ENCODE results near the gene SLC30A1.
"Not testable (repeated sequence)": the region's sequence is repeated elsewhere in the genome, so short reads cannot be mapped to it uniquely, and the experiment has no call there.

Gene SLC30A1

DNA sequence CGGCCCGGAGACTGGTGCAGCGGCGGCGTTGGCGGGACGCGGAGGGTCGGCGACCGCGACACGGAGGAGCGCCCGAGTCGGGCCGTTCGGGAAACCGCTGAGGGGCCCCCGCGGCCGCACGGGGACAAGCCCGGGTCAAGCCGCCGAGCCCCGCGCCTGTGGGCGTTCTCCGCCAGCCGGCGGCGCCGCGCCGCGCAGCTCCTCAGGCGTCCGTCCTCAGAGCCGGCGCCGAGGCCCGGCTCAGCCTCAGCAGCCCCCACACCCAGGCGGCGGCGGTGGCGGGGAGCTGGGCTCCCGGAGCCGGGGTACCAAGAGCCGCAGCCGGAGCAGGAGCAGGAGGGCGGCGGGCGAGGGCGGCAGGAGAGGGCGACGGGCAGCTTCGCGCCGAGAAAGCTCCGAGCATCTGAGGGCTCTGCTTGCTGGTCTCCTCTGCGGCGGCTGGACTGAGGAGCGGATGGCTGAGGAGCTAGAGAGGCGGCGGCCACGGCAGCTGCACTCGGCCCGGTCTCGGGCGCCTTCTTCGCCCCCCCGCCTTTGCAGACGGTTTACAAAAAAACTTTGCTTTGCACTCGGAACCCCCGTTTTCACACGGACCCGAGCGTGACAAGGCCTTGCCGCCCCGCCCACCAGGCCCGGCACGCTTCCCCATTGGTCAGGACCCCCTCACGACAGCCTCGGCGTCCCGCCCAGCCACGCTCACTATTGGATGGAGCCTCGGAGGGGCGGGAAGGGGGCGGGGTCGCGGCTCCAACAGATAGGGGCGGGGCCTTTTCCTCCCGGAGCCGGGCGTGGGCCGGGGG lies at the start of gene SLC30A1:
SLC30A1 (minus strand) TSS at position 522 of the 800 bp plus-strand sequence. CDS start 549 bp downstream, outside the sequence.
- peak; percentile 99 to 100 (median 100) for DNase-seq (ENCODE audit: low read depth in 4 of 4, low spot score in 1 of 4)

DNA sequence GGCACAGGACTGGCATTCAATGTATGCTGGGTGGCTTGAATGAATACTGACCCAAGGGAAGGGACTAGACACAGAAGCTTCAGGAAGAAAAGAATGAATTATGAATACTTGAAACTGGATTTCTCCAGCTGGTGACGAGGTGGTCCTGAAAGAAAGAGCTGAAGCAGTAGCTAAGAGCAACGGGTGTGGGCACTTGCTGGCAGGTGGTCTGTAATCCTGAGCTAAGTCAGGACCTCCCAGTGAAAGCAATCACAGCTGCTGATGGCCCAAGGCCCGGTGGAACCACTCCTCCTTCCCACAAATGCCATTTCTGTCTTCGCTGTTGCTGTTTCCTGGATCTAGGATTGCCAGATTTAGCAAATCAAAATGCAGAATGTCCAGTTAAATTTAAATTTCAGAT lies 49.5 kb upstream of the SLC30A1 start:
- DNase-seq (ENCODE audit: low read depth in 4 of 4, low spot score in 1 of 4) = no peak

- no peak for DNase-seq (ENCODE audit: low read depth in 4 of 4, low spot score in 1 of 4)
These were observed 48.3 kb upstream of the SLC30A1 start for GRCh38 chr1:211627259-211627658.

DNA sequence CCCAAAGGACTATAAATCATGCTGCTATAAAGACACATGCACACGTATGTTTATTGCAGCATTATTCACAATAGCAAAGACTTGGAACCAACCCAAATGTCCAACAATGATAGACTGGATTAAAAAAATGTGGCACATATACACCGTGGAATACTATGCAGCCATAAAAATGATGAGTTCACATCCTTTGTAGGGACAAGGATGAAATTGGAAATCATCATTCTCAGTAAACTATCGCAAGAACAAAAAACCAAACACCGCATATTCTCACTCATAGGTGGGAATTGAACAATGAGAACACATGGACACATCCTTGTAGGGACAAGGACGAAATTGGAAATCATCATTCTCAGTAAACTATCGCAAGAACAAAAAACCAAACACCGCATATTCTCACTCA lies 46.9 kb upstream of the SLC30A1 start:
- DNase-seq (ENCODE audit: low read depth in 4 of 4, low spot score in 1 of 4) = not testable (repeated sequence)

- DNase-seq (ENCODE audit: low read depth in 4 of 4, low spot score in 1 of 4) = no peak
These were observed 46.1 kb upstream of the SLC30A1 start for GRCh38 chr1:211625040-211625439.

GRCh38 chr1:211623515-211623914 lies 44.6 kb upstream of the SLC30A1 start:
- DNase-seq (ENCODE audit: low read depth in 4 of 4, low spot score in 1 of 4) = no peak

DNA sequence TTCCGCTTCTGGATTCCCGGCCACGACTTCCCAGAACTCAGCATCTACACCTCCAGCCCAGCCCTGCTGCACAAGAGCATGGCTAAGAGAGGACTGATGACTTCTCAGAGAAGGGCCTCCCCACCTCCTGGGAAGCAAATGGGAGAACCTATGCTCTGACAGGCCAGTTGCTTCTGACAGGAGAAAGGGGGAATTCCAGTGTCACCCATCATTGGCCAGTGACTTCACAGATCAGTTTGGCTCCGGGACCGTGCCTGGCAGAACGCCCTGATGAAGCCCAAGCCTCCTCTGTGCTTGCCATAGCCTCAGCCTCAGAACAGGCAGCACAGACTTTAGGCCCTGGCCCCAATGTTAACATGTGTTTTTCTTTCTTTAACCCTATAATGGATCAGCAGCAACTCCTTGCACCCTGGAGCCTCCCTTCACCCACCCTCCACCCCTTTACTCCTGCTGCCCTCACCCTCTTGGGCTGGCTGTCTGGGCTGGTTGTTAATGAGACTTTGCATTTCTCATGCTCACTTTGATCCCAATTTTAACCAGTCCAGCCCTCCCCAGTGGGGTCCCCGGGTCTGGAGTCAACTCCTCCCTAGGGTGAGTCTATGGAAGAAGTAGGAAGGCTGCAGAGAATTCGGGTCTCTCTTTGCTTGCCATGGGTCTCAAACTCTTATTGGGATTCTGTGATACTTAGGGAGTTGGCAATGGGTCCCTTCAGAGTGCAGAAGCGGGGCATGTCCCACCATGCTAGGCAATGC lies 42.7 kb upstream of the SLC30A1 start:
- no peak for DNase-seq (ENCODE audit: low read depth in 4 of 4, low spot score in 1 of 4)

DNA sequence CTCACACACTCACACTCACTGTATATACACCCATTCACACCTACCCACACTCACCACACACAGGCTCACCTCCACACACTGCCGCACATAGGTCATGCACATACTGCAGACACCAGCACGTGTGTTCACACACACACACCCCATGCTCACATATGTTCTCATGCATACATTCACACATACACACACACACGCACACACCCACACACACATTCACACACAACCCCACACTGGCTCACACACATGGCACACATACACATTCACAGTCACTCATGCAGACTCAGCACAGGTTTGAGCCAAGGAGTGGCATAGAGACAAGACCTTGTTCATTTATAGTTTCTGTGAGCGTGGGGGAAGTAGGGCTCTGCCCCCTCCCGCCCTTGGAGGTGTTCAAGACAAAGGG lies 41.1 kb upstream of the SLC30A1 start:
- DNase-seq (ENCODE audit: low read depth in 4 of 4, low spot score in 1 of 4) = no peak

DNA sequence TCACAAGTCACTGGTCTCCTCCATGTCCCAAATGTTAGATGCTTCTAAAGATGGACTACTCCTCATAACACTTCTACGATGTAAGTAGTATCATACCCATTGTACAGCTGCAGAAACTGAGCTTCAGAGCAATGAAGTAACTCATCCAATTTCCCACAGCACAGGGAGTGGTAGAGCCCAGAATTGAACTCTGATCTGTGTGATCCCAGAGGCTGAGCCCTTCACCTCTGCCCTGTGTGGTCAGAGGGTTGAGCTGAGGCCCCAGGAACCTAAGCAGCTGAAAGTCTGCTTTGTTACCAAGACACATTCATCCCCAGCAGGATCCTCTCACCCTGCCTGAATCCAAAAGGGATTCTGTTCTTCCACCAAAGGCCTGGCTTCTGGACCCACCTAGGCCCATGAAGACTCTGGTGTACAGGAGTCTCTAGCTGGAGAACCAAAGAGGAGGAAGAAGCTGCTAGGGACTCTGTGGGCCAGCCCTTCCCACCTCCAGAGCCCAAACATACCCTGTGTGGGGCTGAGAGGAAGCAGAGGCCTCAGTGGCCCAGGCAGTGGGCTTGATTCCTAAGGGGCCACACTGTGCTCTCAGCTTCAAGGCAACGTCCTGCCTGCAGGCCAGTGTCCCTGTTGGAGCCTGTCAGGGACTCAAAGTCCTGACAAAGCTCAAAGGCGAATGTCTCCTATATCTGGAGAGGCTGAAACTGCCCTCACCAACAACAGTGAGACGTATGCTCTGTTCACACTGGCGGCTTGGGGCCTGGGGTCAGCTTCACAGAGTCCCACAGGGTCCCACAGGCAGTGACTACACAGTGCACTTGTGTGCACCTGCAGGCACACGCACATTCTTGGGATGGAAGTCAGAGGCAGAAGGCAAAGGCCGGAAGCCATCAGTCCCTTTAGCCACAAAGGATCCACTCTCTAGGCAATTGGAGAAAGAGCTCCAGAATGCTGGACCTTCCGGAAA lies 40.4 kb upstream of the SLC30A1 start:
- no peak for DNase-seq (ENCODE audit: low read depth in 4 of 4, low spot score in 1 of 4)

DNA sequence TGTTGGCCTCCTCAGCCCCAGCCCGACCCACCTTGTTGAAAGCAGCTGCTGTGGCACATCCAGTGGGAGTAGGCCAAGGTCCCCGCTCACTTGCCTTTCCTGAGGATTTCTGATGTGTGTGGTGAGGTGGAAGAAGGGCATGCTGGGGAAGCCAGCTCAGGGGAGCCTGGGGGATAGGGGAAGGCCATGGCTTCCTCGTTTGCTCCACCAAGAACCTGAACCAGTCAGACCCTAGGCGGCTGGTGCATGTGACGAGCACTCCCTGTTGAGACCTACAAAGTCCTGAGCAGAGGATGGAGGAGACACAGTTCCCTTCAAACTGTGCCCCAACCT lies 38.0 kb upstream of the SLC30A1 start:
- DNase-seq (ENCODE audit: low read depth in 4 of 4, low spot score in 1 of 4) = no peak

GRCh38 chr1:211616231-211616964 lies 37.4 kb upstream of the SLC30A1 start:
- no peak for DNase-seq (ENCODE audit: low read depth in 4 of 4, low spot score in 1 of 4)

DNA sequence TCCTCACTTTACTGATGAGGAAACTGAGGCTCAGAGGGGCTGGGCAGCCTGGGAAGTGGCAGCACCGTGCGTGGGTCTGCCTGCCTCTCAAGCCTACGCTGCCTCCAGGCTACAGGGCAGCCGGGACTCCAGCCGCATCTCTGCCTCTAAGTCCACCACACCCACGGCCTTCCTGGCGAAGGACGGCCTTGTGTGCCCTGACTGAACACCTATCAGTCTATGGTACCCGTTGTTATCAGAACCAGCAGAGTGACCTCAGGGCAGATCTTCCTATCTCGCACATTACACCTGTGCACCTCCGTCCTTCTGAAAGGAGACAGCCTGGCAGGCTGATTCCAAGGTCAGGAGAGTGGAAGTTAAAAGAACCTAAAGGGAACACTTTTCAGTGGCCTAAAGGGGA lies 35.7 kb upstream of the SLC30A1 start:
- no peak for DNase-seq (ENCODE audit: low read depth in 4 of 4, low spot score in 1 of 4)

DNA sequence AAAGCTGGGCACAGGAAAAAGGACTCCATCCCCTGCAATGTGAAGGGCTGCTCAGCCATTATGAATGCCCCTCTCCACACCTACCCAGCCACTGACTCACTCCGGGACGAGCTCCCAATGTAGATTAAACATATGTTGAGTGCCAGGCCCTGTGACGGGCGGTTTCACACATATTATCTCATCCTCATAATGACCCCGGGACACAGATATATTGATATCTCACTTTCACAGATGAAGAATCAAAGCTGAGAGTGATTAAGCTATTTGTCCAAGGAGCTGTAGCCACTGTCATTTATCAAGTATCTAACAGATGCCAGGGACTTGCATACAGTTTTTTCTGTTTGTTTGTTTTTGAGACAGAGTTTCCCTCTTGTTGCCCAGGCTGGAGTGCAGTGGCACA lies 35.0 kb upstream of the SLC30A1 start:
- no peak for DNase-seq (ENCODE audit: low read depth in 4 of 4, low spot score in 1 of 4)

DNA sequence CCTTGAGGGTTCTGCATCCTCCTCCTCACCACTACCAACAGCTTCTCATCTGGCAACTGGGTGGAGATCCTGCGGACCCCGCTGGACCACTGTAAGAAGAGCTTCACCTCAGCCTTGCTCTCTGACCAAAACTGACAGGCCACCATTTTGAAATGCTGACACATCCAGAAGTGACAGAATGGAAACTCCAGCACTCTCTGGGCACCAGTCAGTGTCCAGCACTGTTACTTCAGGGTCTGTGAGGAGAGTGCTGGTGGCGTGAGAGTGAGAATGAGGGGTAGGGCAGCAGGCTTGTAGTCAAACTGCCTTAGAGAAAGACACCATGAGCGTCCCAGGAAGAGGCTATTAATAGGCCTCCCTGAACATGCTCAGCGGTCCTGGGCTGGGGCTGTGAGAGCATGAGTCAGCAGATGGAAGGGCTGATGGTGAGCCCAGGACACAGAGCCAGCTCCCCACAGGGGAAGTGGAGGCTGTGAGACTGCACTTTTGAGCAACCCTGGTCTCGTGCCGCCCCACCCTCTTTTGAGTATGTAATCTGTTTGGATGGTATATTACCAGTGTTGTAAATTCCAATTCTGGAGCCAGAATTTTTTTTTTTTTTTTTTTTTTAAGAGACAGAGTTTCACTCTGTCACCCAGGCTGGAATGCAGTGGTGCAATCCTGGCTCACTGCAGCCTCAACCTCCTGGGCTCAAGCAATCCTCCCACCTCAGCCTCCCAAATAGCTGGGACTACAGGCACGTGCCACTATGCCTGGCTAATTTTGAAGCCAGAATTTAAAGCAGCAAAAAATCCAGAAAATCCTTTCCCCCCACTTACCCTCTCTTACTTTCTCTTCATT lies 34.4 kb upstream of the SLC30A1 start:
- DNase-seq (ENCODE audit: low read depth in 4 of 4, low spot score in 1 of 4) = no peak

DNA sequence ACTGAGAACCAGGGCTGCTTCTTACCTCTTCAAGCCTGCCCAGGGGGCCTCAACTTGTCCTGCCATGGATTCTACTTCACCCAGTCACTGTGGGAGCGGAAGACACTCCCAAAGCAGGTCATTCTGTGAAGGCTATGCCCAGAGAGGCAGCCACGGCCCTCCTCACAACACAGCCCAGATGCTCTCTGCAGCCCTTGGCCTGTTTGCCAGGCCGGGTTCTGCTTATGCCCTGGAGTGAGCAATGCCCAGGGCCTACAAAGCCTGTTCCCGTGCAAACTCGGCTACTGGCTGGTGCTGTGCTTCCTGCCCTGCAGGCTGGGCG lies 33.8 kb upstream of the SLC30A1 start:
- DNase-seq (ENCODE audit: low read depth in 4 of 4, low spot score in 1 of 4) = no peak

GRCh38 chr1:211611818-211612217 lies 32.9 kb upstream of the SLC30A1 start:
- DNase-seq (ENCODE audit: low read depth in 4 of 4, low spot score in 1 of 4) = no peak

GRCh38 chr1:211610779-211611556 lies 32.0 kb upstream of the SLC30A1 start:
- no peak for DNase-seq (ENCODE audit: low read depth in 4 of 4, low spot score in 1 of 4)

DNA sequence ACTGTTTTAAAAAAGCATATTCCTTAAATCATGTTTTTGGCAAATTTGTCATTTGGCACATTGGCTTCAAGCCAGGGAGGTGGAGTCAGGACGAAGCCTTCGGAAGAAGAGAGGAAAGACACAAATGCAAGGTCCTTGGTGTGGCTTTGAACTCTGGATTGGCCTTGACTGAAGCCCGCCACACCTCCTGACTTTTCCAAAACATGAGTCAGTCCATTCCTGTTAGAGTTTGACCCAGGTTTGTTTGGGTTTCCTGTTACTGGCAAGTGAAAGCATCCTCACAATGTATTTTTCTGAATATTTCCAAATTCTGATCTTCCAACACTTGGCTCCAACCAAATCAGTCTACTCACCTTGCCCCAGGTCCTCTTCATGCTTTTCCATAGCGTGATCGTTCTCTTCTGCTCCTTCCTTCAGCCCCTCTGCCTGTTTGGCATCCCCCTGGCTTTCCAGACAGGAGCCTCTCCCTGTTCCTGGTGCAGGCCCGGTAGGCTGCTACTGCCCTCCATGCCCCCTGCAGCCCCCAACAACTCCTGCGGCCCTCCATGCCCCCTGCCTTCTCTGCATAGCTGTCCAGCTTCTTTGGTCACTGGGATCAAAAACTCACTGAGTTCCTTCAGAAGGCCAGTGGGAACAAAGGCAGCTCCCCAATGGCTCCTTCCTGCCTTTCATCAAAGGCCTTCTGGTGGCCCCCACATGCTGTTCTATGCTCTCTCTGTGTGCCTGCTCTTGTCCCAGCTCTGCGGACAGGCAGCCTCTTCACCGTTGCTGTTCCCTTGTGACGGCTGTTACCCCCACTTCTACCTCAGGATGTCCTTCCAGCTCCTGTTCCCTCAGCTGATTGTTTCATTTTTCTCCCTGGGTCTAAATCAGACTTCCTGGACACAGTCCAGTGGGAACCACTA lies 30.4 kb upstream of the SLC30A1 start:
- no peak for DNase-seq (ENCODE audit: low read depth in 4 of 4, low spot score in 1 of 4)
